MCF 10A (cell line): Measurements from ENCODE around the gene ATRAID. TPM values are rescaled to one million over a fixed set of nuclear protein-coding genes. Genes with fewer than 3 reads are reported as not detected.
A peak's percentile ranks its signal among the peaks of the same experiment; 100 is the strongest.

Source experiments
- BruUV-seq: library from RNA; stranded (reverse); fragments of 400-500 nt; replicated peaks from 2 replicates; lab custom pipeline; 2021; lab: Mats Ljungman, UMichigan
- CTCF ChIA-PET: fragments of 300-600 bp; sonication (Branson Sonifier 250); formaldehyde crosslinking; extraction: SDS; loops from one replicate; lab custom pipeline; 2021; ENCODE audit warnings: antibody characterized with exemption, inconsistent platforms; lab: Yijun Ruan, JAX
- POLR2A ChIA-PET: fragments of 300-600, 350-650 bp; sonication (Branson Sonifier 250); formaldehyde crosslinking; extraction: SDS; loops from one replicate; lab custom pipeline; 2020; ENCODE audit warnings: antibody characterized with exemption, inconsistent platforms; lab: Yijun Ruan, JAX
- DNase-seq: peaks from one replicate; pipeline ENCODE4 v3.0.0-alpha.2; 2018; ENCODE audit not compliant: unreplicated experiment
- H3K27ac Mint-ChIP-seq: one replicate; pipeline ENCODE4 v1.8.0; 2022; ENCODE audit warnings: mild to moderate bottlenecking, low read depth, mixed read lengths; ENCODE audit not compliant: unreplicated experiment
- H3K27me3 Mint-ChIP-seq: one replicate; pipeline ENCODE4 v1.8.0; 2022; ENCODE audit warnings: mixed read lengths; ENCODE audit not compliant: insufficient read depth, unreplicated experiment
- H3K36me3 Mint-ChIP-seq: one replicate; pipeline ENCODE4 v1.8.0; 2022; ENCODE audit warnings: mild to moderate bottlenecking, moderate library complexity, mixed read lengths; ENCODE audit not compliant: insufficient read depth, unreplicated experiment
- H3K4me1 Mint-ChIP-seq: one replicate; pipeline ENCODE4 v1.8.0; 2022; ENCODE audit warnings: mixed read lengths; ENCODE audit not compliant: insufficient read depth, unreplicated experiment
- H3K4me3 Mint-ChIP-seq: one replicate; pipeline ENCODE4 v1.8.0; 2022; ENCODE audit warnings: mild to moderate bottlenecking, moderate library complexity, mixed read lengths; ENCODE audit not compliant: unreplicated experiment
- H3K9me3 Mint-ChIP-seq: one replicate; pipeline ENCODE4 v1.8.0; 2022; ENCODE audit warnings: mixed read lengths; ENCODE audit not compliant: unreplicated experiment
- CTCF ChIP-seq: fragments of 200-600 bp; IDR thresholded peaks from one replicate; pipeline ENCODE4 v1.8.0; 2022; ENCODE audit warnings: antibody characterized with exemption, mild to moderate bottlenecking; ENCODE audit not compliant: unreplicated experiment
- intact Hi-C: fragments of 100-400 bp; cut with micrococcal nuclease; formaldehyde crosslinking; loops from 2 replicates; pipeline ENCODE4 v1.14.1; 2022
- total RNA-seq: library from RNA; stranded (reverse); gene quantifications from 2 replicates; pipeline ENCODE4 v1.2.3, GENCODE V29; 2022

The ATRAID gene
- total RNA-seq, 1 experiment from 2014 or later = 115 TPM

GRCh38 chr2:27220091-27220490 lies 8.2 kb downstream of the ATRAID start:
- H3K9me3 Mint-ChIP-seq = no peaks in the 10 kb centered on the region
- no peak for DNase-seq
- H3K4me3 Mint-ChIP-seq = no peak overlapping the region
- CTCF ChIA-PET = interaction anchor here (0.8 to 1.6 kb wide), 3 partner anchors 60 to 86 kb away, joined by 4 to 5 read pairs (median 5); partner anchors contain the start of gene PREB
- H3K27me3 Mint-ChIP-seq = no peaks in the 10 kb centered on the region
- H3K4me1 Mint-ChIP-seq = peaks cover 16% of the 10 kb centered on the region
- peaks cover 68% of the 10 kb centered on the region for H3K36me3 Mint-ChIP-seq
- H3K27ac Mint-ChIP-seq = peak overlapping the region; percentile 32
- no peak for TF ChIP-seq CTCF
- BruUV-seq = no TSS peak
- POLR2A ChIA-PET = interaction anchor here (0.7 kb wide), 2 partner anchors 13 to 53 kb away, joined by 3 read pairs; no protein-coding TSS in a partner anchor
- intact Hi-C loops = no loop called here

GRCh38 chr2:27221166-27221565 lies 9.3 kb downstream of the ATRAID start:
- no TSS peak for BruUV-seq
- ChIA-PET CTCF (interaction anchor here (0.6 to 0.7 kb wide), 2 partner anchors 57 to 136 kb away, joined by 3 to 4 read pairs; no protein-coding TSS in a partner anchor), POLR2A (no interaction called here)
- Mint-ChIP-seq H3K4me1 (peaks cover 16% of the 10 kb centered on the region), H3K36me3 (peaks cover 68% of the 10 kb centered on the region), H3K4me3 (no peak overlapping the region), H3K27me3 (no peaks in the 10 kb centered on the region), H3K9me3 (no peaks in the 10 kb centered on the region), H3K27ac (no peak overlapping the region)
- no peak for TF ChIP-seq CTCF
- intact Hi-C loops = no loop called here
- DNase-seq = no peak

GRCh38 chr2:27222407-27222806 lies 10.6 kb downstream of the ATRAID start:
- no peak overlapping the region for H3K4me3 Mint-ChIP-seq
- H3K36me3 Mint-ChIP-seq = peaks cover 80% of the 10 kb centered on the region
- peaks cover 9% of the 10 kb centered on the region for H3K4me1 Mint-ChIP-seq

GRCh38 chr2:27223416-27223815 lies 11.6 kb downstream of the ATRAID start:
- H3K27ac Mint-ChIP-seq = no peak overlapping the region
- peaks cover 1% of the 10 kb centered on the region for H3K4me1 Mint-ChIP-seq
- BruUV-seq = no TSS peak
- H3K36me3 Mint-ChIP-seq = peaks cover 90% of the 10 kb centered on the region
- POLR2A ChIA-PET = interaction anchor here (0.6 kb wide), 1 partner anchor 52 kb away, joined by 3 read pairs; no protein-coding TSS in a partner anchor
- intact Hi-C loops = no loop called here
- no peaks in the 10 kb centered on the region for H3K27me3 Mint-ChIP-seq
- no peak overlapping the region for H3K4me3 Mint-ChIP-seq
- no peak for TF ChIP-seq CTCF
- CTCF ChIA-PET = interaction anchor here (0.6 to 1.1 kb wide), 2 partner anchors 377 to 1337 kb away, joined by 3 read pairs; no protein-coding TSS in a partner anchor
- no peak for DNase-seq
- no peaks in the 10 kb centered on the region for H3K9me3 Mint-ChIP-seq

More at GRCh38 chr2:27222407-27222806, 10.6 kb downstream of the ATRAID start:
- TF ChIP-seq CTCF = no peak
- POLR2A ChIA-PET = interaction anchor here (0.5 to 0.7 kb wide), 3 partner anchors 9 to 144 kb away, joined by 3 to 4 read pairs (median 3); partner anchors contain the start of gene EMILIN1
- no peaks in the 10 kb centered on the region for H3K9me3 Mint-ChIP-seq
- CTCF ChIA-PET = interaction anchor here (0.6 kb wide), 2 partner anchors 120 to 124 kb away, joined by 3 to 4 read pairs; no protein-coding TSS in a partner anchor
- no peak for DNase-seq
- intact Hi-C loops = no loop called here
- H3K27me3 Mint-ChIP-seq = no peaks in the 10 kb centered on the region
- no peak overlapping the region for H3K27ac Mint-ChIP-seq
- no TSS peak for BruUV-seq
